Measurements from ENCODE around the gene IRGC. TPM values are rescaled to one million over a fixed set of nuclear protein-coding genes. Genes with fewer than 3 reads are reported as not detected.

Gene IRGC
- total RNA-seq, 1 experiment from 2014 or later, result not detected

GRCh38 chr19:43708716-43709115 lies 7.2 kb upstream of the IRGC start:
- Histone ChIP-seq H3K9me3 (peaks cover 14% of the 10 kb centered on the region), H3K4me1 (peaks cover 9% of the 10 kb centered on the region), H3K36me3 (ENCODE audit: control insufficient read depth, insufficient read depth, low read length) (no peaks in the 10 kb centered on the region), H3K27me3 (replicated peaks; ENCODE audit: control insufficient read depth, insufficient read depth, low read length) (no peaks in the 10 kb centered on the region), H3K4me3 (ENCODE audit: low read depth, low read length) (no peak overlapping the region)
- intact Hi-C loops (cut with micrococcal nuclease; ENCODE audit: unreplicated experiment), result no loop called here
- Mint-ChIP-seq H3K4me1 (ENCODE audit: low read depth, unreplicated experiment) (peaks cover 11% of the 10 kb centered on the region), H3K4me3 (ENCODE audit: unreplicated experiment) (no peak overlapping the region), H3K9me3 (ENCODE audit: unreplicated experiment) (peaks cover 10% of the 10 kb centered on the region), H3K36me3 (ENCODE audit: insufficient read depth, unreplicated experiment) (peaks cover 6% of the 10 kb centered on the region), H3K27me3 (ENCODE audit: insufficient read depth, unreplicated experiment) (no peaks in the 10 kb centered on the region), H3K27ac (ENCODE audit: unreplicated experiment) (no peak overlapping the region)
- POLR2A ChIA-PET, result no interaction called here
- TF ChIP-seq CTCF (IDR thresholded peaks at IDR 0.05; ENCODE audit: insufficient read depth in 1 of 2, low read depth in 1 of 2, low read length in 1 of 2, severe bottlenecking in 1 of 2, unreplicated experiment in 1 of 2), result no peak
- no peak for DNase-seq
- CTCF ChIA-PET, result no interaction called here
- BruUV-seq (replicated peaks), result no TSS peak

- no peaks in the 10 kb centered on the region for H3K36me3 ChIP-seq (ENCODE audit: control insufficient read depth, insufficient read depth, low read length)
- no peaks in the 10 kb centered on the region for H3K4me1 ChIP-seq
- no peak for TF ChIP-seq CTCF (IDR thresholded peaks at IDR 0.05; ENCODE audit: insufficient read depth in 1 of 2, low read depth in 1 of 2, low read length in 1 of 2, severe bottlenecking in 1 of 2, unreplicated experiment in 1 of 2)
- H3K27ac Mint-ChIP-seq (ENCODE audit: unreplicated experiment), result no peak overlapping the region
- H3K9me3 ChIP-seq, result peaks cover 14% of the 10 kb centered on the region
- no peaks in the 10 kb centered on the region for H3K4me1 Mint-ChIP-seq (ENCODE audit: low read depth, unreplicated experiment)
- intact Hi-C loops (cut with micrococcal nuclease; ENCODE audit: unreplicated experiment), result no loop called here
- DNase-seq, result no peak
- BruUV-seq (replicated peaks), result no TSS peak
- no peak overlapping the region for H3K4me3 Mint-ChIP-seq (ENCODE audit: unreplicated experiment)
- ChIA-PET POLR2A (interaction anchor here (0.6 kb wide), 1 partner anchor 12 kb away, joined by 3 read pairs; no protein-coding TSS in a partner anchor), CTCF (interaction anchor here (0.6 kb wide), 1 partner anchor 50 kb away, joined by 3 read pairs; no protein-coding TSS in a partner anchor)
- no peaks in the 10 kb centered on the region for H3K27me3 Mint-ChIP-seq (ENCODE audit: insufficient read depth, unreplicated experiment)
- H3K36me3 Mint-ChIP-seq (ENCODE audit: insufficient read depth, unreplicated experiment), result peaks cover 6% of the 10 kb centered on the region
- peaks cover 10% of the 10 kb centered on the region for H3K9me3 Mint-ChIP-seq (ENCODE audit: unreplicated experiment)
- H3K27me3 ChIP-seq (replicated peaks; ENCODE audit: control insufficient read depth, insufficient read depth, low read length), result no peaks in the 10 kb centered on the region
- H3K4me3 ChIP-seq (ENCODE audit: low read depth, low read length), result no peak overlapping the region
Measured at GRCh38 chr19:43711751-43712355, 4.0 kb upstream of the IRGC start.

- H3K4me3 ChIP-seq (ENCODE audit: low read depth, low read length), result no peak overlapping the region
- ChIA-PET POLR2A (no interaction called here), CTCF (no interaction called here)
- Mint-ChIP-seq H3K4me1 (ENCODE audit: low read depth, unreplicated experiment) (no peaks in the 10 kb centered on the region), H3K9me3 (ENCODE audit: unreplicated experiment) (peaks cover 10% of the 10 kb centered on the region), H3K27me3 (ENCODE audit: insufficient read depth, unreplicated experiment) (no peaks in the 10 kb centered on the region), H3K36me3 (ENCODE audit: insufficient read depth, unreplicated experiment) (peaks cover 6% of the 10 kb centered on the region), H3K4me3 (ENCODE audit: unreplicated experiment) (no peak overlapping the region), H3K27ac (ENCODE audit: unreplicated experiment) (no peak overlapping the region)
- intact Hi-C loops (cut with micrococcal nuclease; ENCODE audit: unreplicated experiment), result no loop called here
- DNase-seq, result no peak
- no peak for TF ChIP-seq CTCF (IDR thresholded peaks at IDR 0.05; ENCODE audit: insufficient read depth in 1 of 2, low read depth in 1 of 2, low read length in 1 of 2, severe bottlenecking in 1 of 2, unreplicated experiment in 1 of 2)
- H3K4me1 ChIP-seq, result no peaks in the 10 kb centered on the region
- no TSS peak for BruUV-seq (replicated peaks)
- peaks cover 13% of the 10 kb centered on the region for H3K9me3 ChIP-seq
- no peaks in the 10 kb centered on the region for H3K27me3 ChIP-seq (replicated peaks; ENCODE audit: control insufficient read depth, insufficient read depth, low read length)
- no peaks in the 10 kb centered on the region for H3K36me3 ChIP-seq (ENCODE audit: control insufficient read depth, insufficient read depth, low read length)
Measured at GRCh38 chr19:43713208-43713607, 2.7 kb upstream of the IRGC start.
